ENCODE data around the gene OR2T33. TPM values are rescaled to one million over a fixed set of nuclear protein-coding genes. Genes with fewer than 3 reads are reported as not detected.

OR2T33 gene
- total and polyA plus RNA-seq, 2 donors (not counting 3 experiments of a cell fraction or from before 2014, with no cell fraction given): not detected

DNA sequence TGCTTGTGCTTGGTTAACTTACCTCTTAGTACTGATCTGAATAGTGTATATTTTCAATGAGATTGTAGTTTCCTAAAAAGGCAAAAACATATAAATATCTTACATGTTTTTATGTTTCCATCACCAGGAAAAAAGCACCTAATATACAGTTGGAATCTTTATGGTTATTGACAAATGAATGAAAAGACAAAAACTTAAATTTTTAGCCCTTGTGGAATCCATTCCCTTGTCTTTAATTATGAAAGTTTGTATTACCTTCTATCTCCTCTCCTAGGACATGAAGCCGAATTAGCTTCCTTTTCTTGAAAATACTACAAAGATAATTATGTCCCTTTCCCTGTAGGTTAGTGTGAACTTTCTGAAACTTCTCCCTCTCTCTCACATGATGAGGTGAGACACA lies 25.5 kb upstream of the OR2T33 start, which contains the start of gene OR2T12:
Gene OR2T12 (minus strand): TSS at position 101 of the 400 bp plus-strand sequence. CDS start 7,846 bp downstream, outside the sequence.
- POLR2A ChIA-PET: no interaction called here
- BruUV-seq (replicated peaks): no TSS peak

More for the DNA sequence above, 25.5 kb upstream of the OR2T33 start, which contains the start of gene OR2T12:
- H3K9me1 ChIP-seq (replicated peaks; ENCODE audit: control insufficient read depth, extremely low read depth, insufficient read depth, low read length): no peaks in the 10 kb centered on the region
- DNase-seq (ENCODE audit: low read depth, low spot score): no peak
- intact Hi-C loops (cut with micrococcal nuclease): no loop called here
- no peak within 1 kb of the TSS for H2AFZ ChIP-seq (ENCODE audit: low read depth, low read length)
- no peaks in the 10 kb centered on the region for H3K9me3 ChIP-seq (replicated peaks; ENCODE audit: control insufficient read depth, insufficient read depth, low read length)
- no peaks in the 10 kb centered on the region for H3K79me2 ChIP-seq (ENCODE audit: control insufficient read depth, insufficient read depth, low read length)
- no peaks in the 10 kb centered on the region for H3K27me3 ChIP-seq (ENCODE audit: control insufficient read depth in 2 of 2, insufficient read depth in 2 of 2, low read length in 2 of 2)
- dilution Hi-C loops (cut with MboI; ENCODE audit: extremely low pct_ligation_motif_present, low sequenced_read_pairs): no loop called here
- no peaks in the 10 kb centered on the region for H3K36me3 ChIP-seq (ENCODE audit: control insufficient read depth in 2 of 2, extremely low read depth in 1 of 2, insufficient read depth in 2 of 2, low read length in 2 of 2)
- H4K20me1 ChIP-seq (replicated peaks; ENCODE audit: control insufficient read depth, extremely low read depth, insufficient read depth, low read length): no peaks in the 10 kb centered on the region
- FAIRE-seq: no peak
- H3K4me1 ChIP-seq (ENCODE audit: control insufficient read depth, extremely low read depth, insufficient read depth, low read length): no peaks in the 10 kb centered on the region
- H3K4me3 ChIP-seq (replicated peaks in 1 of 3; ENCODE audit: insufficient read depth in 1 of 3, low read depth in 1 of 3, low read length in 3 of 3): no peak within 1 kb of the TSS
- no peak within 1 kb of the TSS for H3K9ac ChIP-seq (replicated peaks; ENCODE audit: extremely low read depth, insufficient read depth, low read length)
- no peak within 1 kb of the TSS for H3K4me2 ChIP-seq (ENCODE audit: insufficient read depth, low read length)
- CTCF ChIA-PET: no interaction called here
- no peak within 1 kb of the TSS for H3K27ac ChIP-seq (ENCODE audit: insufficient read depth, low read depth, low read length)
- TF ChIP-seq GATA2 (IDR thresholded peaks at IDR 0.05; ENCODE audit: insufficient read depth, insufficient read length, low read depth, low read length) (no peak), CTCF (IDR thresholded peaks at IDR 0.05; ENCODE audit: extremely low read depth in 1 of 2, insufficient read depth in 1 of 2, low read depth in 1 of 2, low read length in 2 of 2) (no peak), JUN (IDR thresholded peaks at IDR 0.05; ENCODE audit: borderline replicate concordance, insufficient read depth, insufficient read length, low read depth) (no peak), EZH2 (IDR thresholded peaks at IDR 0.05; ENCODE audit: borderline replicate concordance, low read depth, low read length, severe bottlenecking) (no peak), POLR2AphosphoS5 (IDR thresholded peaks at IDR 0.05; ENCODE audit: insufficient read depth, low read depth, low read length) (no peak), FOS (IDR thresholded peaks at IDR 0.05; ENCODE audit: borderline replicate concordance, insufficient read depth, low read length) (no peak), POLR2A (IDR thresholded peaks at IDR 0.05; ENCODE audit: low read depth, low read length) (no peak), MYC (IDR thresholded peaks at IDR 0.05; ENCODE audit: low read depth, low read length) (no peak)
- TF ChIP-seq, protein P1, sequence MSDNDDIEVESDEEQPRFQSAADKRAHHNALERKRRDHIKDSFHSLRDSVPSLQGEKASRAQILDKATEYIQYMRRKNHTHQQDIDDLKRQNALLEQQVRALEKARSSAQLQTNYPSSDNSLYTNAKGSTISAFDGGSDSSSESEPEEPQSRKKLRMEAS (IDR thresholded peaks at IDR 0.05; ENCODE audit: insufficient read depth, insufficient read length): no peak
